DMS153 treated with DMSO at 0.1 percent for 48 hours (cell line): ENCODE results near the gene HESX1.
A peak's percentile ranks its signal among the peaks of the same experiment; 100 is the strongest.

Source experiments
- DNase-seq: peaks from one replicate; lab custom pipeline; 2025; ENCODE audit not compliant: unreplicated experiment; lab: John Stamatoyannopoulos, UW

Gene HESX1

DNA sequence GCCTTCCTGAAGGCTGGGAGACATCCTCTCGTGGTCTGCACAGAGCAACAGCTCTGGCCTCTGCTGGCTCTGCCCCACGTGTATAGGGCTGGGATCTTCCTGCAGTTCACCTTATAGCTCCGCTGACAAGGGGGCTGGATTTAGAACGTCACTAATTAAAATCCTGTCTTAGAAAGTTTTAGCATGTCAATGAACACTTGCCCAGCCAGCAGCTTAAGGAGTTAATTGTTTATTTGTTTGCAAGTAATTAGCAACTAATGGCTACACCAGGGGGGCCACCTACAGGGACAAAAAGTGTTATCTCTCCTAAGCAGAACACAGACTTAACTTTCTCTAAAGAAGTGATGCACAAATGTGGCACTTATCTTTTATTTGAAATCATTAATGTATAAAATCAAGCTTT is at the start of gene HESX1:
HESX1 (minus strand) TSS at position 84 of the 403 bp plus-strand sequence; CDS start at position 24, 60 bp downstream.
- no peak for DNase-seq

DNA sequence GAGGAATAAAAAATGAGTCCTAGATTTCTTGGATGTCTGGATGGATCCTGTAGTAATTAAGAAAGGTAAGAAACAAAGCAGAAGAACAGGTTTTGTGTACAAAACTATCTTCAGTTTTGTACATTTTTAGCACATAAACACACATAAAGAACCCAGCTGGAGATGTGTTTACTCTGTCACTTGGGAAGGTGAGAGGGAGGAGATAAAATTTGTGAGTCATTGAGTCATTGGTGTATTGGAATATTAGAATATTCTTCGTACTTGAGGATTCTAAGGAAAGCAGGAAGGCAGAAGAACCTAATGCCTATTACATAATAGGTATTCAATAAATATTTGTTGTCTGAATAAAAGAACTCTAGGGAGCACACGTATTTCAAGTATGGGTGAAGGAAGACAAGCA is 45.2 kb upstream of the HESX1 start:
- no peak for DNase-seq

DNA sequence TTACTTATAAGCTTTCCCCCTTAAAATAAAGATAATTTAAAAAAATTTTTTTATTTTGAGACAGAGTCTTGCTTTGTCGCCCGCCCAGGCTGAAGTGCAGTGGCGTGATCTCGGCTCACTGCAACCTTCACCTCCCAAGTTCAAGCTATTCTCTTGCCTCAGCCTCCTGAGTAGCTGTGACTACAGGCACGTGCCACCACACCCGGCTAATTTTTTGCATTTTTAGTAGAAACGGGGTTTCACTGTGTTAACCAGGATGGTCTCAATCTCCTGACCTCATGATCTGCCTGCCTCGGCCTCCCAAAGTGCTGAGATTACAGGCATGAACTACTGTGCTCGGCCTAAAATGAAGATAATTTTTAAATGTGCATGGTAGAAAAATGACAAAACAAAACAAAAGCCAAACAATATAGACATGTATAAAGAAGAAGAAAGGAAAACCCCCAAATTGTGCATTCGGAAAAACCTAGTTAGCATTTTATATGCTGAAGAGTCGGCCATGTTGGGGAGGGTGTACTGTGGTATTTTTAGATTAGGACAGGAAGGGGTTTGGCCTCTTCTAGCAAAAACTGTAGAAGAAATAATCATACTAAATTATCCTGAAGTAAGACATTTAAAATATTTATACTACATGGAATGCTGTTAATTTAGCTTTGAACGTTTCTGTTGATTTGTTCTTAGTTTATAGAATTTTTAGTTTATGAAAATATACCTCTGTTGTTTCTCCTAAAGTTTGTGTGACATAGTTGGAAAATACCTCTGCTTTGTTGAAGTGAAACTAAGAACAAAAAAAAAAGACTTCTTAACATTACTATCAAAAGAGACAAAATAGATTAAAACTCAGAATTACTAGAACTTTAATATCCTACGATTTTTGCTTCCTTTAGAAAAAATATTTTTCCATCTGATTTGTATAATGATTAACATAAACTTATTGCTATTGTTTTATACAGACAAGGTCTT is 35.1 kb upstream of the HESX1 start:
- no peak for DNase-seq

DNA sequence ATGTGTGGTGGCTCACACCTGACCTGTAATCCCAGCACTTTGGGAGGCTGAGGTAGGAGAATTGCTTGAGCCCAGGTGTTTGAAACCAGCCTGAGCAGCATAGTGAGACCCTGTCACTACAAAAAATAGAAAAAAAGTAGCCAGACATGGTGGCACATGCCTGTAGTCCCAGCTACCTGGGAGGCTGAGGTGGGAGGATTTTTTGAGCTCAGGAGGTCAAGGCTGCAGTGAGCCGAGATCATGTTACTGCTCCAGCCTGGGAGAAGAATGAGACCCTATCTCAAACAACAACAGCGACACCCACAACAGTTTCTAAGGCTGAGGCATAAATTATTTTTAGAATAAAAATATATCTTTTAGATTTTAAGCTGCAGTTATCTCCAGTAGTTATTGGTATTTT is 34.0 kb upstream of the HESX1 start:
- DNase-seq: no peak

DNA sequence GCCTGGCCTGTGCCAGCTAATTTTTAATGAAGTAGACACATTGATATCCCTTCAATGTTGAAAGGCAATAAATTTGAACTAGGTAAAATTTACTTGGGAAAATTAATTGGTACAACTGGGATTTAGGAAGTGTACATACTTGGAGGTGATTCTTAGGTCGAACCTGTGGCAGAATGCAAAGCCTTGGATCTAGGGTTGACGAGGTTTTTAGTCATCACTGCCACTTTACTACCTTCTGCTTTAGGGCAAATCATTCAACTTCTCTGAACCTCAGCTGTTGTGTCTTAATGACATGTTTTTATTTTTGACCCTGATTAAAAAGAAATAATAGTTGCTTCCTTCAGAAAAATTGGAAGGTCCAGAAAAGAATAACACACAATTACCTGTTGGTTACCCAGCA is 30.2 kb upstream of the HESX1 start:
- no peak for DNase-seq

DNA sequence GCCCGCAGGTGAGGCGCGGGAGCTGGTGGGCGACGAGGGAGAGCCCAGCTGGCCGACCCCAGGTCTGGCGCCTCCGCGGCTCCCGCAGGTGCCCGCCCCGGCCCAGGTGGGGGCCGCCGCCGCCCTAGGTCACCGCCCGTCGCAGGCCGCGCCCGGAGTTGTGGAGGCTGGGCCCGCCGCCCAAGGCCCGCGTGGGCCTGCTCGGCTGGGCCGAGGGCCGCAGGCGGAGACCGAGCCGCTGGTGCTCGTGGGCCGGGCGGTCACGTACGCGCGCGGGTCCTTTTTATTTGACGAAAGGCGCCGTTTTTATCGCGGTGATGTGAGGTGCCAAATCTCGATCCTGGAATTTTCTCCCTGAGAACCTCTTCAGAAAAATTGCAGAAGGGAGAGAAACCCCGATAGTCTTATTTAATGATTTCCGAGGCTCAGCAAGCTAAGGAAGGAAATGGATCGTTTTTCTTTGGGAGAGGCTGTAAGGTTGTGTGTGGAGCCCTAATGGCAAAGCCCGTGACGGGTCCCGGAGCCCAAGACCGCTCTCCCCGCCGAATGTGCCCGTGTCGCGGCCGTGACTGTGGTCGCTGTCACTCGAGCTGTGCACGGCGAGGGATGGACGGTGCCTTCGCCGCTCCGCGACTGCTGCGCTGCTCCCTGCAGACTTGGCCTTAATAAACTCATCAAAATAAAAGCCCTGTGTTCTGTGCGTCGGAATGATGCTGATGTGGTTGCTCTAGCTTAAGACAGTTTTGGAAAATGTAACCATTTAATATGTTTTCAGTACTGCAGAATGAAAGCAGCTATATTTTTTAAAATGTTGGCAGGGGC is 28.4 kb upstream of the HESX1 start:
- no peak for DNase-seq

DNA sequence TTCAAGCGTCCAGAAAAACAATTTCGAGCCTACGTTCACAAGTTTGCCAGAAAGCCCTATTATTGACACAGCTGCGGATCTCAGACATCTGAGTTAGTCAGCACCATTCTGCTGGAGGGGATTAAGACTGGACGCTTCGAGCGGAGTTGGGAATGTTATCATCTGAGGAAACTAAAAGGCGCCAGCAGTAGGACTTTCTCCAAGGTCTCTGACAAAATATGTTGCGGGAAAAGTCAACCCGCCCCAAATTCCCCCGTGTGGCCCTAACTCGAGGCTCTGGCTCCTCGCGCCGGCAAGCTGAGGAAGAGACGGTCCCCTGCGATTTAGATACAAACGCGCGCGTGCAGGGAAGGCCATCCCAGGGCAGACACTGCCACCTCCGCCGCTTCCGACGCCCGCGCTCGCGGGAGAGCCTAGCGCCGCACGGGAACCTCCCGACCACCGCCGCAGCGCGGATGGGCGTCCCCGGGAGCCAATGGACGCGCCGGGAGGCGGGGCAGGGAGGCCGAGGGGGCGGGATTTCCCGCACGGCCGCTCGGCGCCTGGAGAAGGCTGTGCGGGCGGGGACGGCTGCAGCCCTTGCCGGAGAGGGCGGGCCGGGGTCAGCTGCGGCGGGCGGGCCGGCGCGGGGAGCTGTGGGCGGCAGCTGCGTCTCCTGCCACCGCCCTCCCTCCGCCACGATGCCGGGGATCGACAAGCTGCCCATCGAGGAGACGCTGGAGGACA is 27.6 kb upstream of the HESX1 start, which contains the start of gene APPL1:
APPL1 (plus strand) TSS at position 526 of the 726 bp plus-strand sequence; CDS start at position 681, 155 bp downstream.
- peak; percentile 30 for DNase-seq

DNA sequence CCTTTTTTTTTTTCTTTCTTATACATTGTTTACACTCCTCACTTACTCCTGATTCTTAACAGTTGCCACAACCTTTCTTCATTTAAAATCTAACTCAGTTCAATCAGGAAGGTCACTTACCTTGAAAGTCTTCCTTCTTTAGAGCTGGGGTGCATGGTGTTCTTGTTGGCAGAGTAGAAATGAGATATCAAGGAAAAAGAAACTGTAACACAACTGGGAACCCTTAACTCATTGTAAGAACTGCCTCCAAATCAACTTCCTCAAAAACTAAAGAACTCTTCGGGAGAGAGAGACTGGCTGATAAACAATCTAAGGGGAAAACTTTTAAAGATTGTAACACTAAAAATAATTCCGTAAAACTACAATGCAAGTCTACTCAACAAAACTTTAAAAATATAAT is 26.4 kb upstream of the HESX1 start:
- DNase-seq: no peak

DNA sequence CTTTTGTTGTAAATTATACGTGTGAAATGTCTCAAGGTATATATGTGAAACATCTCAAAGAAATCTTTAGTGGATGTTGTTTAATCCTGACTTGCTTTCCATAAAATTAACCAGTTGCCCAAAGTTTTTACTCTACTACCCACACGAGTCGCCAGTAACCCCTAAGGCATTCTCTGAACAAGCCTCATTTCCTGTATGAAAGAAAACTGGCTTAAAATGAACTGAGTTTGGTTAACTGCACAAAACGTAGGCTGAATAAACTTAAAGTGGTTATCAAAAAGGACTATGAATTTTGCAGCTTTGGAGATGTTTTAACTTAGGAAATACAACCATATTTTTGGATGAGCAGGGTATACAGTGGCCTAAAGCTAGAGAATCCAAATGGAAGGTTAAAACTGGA is 25.1 kb upstream of the HESX1 start:
- DNase-seq: no peak

DNA sequence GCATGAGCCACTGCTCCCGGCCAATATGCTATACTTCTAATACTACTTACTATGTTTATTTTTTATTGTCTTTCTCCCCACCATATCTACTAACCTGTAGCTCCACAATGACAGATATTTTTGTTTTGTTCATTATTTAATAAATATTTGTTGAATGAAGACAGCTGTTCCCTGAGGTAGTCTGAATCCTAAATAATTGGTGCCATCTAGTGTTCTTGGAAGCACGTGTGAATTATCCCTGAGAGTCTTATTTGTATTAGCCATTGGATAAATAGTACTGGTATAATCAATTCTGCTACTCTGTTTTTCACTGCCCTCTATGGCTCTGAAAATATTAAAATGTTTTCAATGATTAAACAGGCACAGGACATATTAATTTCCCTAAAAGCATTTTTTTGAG is 22.1 kb upstream of the HESX1 start:
- no peak for DNase-seq

DNA sequence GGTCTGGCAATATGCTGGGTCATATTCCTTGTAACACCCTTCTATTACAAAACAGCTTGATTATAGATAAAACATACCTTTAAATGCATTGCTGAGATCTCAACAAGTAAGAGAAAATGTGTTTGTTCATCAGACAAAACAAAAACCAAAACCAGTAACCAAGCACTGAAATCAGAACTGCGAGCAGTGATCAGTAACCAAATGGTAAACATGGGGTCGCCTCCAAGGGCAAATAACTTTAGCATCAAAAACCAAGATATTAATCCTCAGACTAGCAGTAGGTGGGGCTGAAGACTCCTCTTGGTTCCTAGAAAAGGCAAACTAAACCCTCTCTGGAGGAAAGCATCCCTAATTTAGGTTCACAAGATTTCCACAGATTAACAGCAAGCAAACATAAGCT is 6.6 kb upstream of the HESX1 start:
- no peak for DNase-seq

DNA sequence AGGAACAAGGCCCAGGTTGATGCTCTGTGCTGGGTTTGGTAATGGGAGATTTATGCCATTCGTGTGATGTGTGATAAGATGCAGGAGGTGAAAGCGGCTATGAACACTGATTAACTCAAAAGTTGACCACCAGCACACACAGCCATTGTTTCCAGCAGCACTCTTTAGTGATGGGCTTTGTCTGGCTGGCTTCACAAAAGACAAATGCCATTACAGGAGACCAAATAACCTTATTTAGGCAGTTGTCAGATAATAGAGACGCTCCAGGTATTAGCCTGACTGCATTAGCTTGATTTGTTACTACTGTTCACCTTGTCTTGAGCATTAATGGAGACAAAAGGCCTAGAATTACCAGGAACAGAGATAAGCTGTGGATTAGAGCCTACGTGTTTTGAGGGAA is 5.1 kb downstream of the HESX1 start:
- DNase-seq: no peak

DNA sequence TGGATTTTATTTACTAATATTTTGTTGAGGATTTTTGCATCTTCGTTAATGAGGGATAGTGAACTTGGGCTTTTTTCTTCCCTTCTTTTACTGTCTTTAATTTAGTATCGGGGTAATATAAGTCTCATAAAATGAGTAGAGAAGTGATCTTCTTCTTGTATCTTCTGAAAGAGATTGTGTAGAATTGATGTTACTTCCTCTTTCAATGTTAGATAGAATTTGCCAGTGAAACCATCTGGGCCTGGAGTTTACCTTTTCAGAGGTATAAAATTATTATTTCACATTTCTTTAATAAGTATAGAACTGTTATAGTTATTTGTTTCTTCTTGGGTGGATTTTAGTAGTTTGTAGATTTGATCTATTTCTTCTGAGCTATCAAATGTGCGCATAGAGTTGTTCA is 7.8 kb downstream of the HESX1 start:
- no peak for DNase-seq

DNA sequence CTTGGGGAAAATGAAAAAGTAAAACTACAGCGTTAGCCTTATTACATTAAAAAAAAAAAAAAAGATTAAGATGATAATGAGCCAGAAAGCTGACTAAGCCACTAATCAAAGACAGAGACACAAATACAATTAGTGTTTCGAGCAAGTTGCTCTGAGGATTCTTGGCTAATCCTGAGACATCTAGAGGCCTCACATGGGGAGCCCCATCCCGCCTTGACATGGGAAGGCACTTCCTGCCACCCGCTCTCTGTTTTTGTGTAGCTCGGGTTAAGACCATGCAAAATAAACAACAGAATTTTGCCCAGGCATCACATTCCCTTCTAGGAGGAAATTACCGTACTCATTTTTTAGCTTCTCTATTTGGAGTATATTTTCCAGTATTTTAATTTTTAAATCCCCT is 15.3 kb downstream of the HESX1 start:
- DNase-seq: no peak

DNA sequence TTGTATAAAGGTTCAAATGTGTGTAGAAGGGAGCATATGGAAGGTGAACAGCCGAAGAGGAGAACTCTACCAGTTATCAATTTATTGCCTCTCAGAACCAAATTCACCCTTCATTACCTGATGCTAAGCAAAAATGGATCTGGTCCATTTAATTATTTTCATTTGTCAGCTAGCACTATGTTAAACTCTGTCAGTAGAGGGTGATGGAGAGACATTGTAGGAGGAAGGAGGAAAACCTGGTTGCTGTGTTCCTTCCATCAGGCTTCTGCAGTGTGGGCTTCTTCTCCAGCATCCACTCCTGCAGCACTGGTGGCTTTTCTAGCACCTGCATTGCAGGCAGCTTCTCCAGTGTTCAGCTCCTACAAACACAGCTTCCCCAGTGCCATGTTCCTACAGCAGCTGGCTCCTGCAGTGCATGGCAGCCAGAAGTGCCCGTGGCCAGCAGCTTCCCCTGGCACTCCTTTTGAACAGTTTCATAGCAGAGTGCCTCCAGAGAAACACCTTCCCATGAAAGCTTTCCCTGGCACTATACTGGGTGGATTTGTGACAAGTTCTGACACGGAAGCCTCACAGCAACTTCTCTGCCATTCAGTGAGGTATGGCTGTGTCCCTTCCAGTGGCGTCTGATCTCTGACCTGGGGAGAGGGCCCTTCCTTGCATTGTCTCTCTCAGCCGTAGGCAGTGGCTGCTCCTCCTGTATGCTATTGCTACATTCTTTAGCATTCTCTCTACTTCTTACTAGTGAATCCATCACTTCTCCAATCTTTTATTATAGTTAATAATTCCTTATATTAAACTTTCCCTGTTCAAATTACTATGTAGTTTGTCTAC is 20.0 kb downstream of the HESX1 start:
- no peak for DNase-seq

DNA sequence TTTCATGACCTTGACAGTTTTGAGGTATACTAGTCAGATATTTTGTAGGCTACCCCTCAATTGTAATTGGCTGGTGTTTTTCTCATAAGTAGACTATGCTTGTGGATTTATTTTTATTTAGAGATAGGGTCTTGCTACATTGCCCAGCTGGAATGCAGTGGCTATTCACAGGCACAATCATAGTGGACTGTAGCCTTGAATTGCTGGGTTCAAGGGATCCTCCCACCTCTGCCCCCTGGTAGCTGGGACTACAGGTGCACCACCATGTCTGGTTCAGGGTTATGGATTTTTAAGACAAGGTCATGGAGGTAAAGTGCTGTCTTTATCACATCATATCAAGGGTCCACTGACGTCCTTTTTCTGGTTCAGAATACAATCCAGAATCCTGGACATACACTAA is 23.7 kb downstream of the HESX1 start:
- DNase-seq: no peak

DNA sequence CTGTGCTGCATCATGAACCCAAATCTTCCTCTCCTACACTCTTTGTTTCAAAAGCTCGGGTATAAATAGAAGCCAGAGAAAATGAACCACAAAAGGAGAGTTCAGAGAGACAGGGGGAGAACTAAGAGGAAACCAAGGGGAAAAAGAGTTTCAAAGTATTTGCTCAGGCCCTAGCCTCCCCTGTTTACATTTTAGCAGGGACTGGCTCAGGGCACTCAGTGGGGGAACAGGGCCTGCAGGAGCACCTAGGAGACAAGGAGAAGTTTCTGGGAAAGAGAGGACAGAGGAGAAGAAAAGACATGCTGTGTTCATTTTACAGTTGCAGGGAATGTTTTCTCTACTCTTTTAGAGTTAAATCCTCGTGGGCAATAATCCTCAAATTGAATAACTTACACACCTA is 26.1 kb downstream of the HESX1 start:
- DNase-seq: no peak

DNA sequence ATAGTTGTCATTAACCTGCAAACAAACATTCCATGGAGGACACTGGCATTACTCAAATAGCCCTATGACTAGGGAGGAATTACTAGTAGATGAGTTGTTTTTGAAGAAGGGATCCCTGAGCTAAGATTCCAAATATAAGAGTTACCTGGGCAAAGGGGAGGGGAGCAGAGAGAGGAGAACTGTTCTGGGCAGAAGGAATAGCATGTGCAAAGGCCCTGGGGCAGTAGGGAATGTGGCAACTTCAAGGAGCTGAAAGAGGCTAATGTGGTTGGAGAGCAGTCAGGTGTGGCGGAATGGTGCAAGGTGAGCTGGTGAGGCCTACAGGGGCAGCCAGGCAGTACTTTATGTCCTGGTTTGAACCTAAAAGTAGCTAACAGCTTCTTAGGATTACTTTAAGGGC is 28.8 kb downstream of the HESX1 start:
- DNase-seq: no peak

DNA sequence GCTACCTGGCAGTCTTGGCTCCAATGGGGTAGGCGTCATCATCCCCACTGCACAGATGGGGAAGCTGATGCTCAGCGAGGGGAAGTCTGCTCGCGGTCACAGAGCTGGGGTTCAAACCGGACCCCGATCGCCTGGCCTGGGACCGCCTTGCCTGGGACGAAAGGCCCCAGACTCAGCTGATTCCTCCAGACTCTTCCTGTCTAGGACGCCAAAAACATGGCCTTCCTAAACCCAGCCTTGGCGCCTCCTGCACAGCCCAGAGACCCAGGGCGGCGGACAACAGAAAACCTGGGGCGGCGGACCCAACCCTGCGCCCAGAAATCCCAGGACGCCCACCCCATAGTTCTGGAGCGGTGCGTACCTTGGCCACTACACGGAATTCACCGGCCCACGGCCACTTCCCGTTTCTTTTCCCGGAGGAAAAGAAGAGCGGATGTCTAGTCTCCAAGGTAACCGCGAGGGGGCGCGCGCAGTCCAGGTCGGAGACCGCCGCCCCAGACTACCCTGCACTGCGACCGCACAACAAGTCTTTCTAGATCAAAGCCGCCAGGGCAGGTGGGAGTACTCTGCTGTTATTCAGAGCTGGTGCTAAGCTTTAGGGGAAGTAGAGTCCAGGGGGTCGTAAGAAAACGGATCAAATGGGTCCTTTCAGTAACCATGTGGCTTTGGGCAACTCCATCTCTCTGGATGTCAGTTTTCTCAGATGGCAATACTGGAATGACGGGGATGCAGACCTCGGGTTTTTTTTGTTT is 29.7 kb downstream of the HESX1 start:
- peak; percentile 23 for DNase-seq

DNA sequence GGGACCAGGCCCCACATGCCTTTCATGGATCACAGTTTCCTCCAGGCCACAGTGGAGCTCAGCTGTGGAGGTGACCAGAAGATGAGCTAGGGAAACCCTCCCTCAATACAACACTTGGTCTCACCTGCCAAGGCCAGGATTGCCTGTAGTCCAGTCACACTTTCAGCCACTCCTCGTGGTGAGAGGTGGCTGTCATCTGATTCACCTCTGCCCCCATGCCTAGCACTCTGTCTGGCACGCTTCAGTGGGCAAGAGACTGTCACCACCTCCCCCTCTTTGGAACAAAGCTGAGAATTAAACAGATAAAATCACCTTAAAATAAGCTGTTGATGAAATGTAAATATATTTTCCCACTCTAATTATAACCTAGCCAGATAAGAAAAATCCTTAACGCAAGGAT is 30.7 kb downstream of the HESX1 start:
- DNase-seq: no peak
